Sciatic nerve (tissue), 2 donors: ENCODE data around the gene OTULINL. TPM values are rescaled to one million over a fixed set of nuclear protein-coding genes. Genes with fewer than 3 reads are reported as not detected.
"Not testable (repeated sequence)": the region's sequence is repeated elsewhere in the genome, so short reads cannot be mapped to it uniquely, and the experiment has no call there.

Source experiments
- ATAC-seq: fragments of 200-7000 bp; cut with Tn5 transposase; one replicate; pipeline ENCODE4 v1.9.1; 2020; ENCODE audit warnings: mild to moderate bottlenecking, moderate library complexity
- DNase-seq: peaks from one replicate; pipeline ENCODE4 v3.0.0-alpha.2; 2020; ENCODE audit warnings: low spot score
- intact Hi-C: fragments of 100-400 bp; cut with DNase I; formaldehyde crosslinking; loops from one replicate; pipeline ENCODE4 v1.14.2; 2022
- total RNA-seq: library from RNA; stranded (reverse); fragmentation: NEBNext Ultra II Directional; extraction: Animal tissue kit (Norgen Biotek cat#: 25700); gene quantifications from one replicate; pipeline ENCODE4 v1.2.1, GENCODE V29; 2021
- donor health status: DM: no; HTN: no; CAD: no.
- donor health status: DM: no; HTN: no; CAD: no.

The OTULINL gene
- 15.6 TPM for total RNA-seq

GRCh38 chr5:14581106-14581890 lies at the start of gene OTULINL:
OTULINL (plus strand) TSS chr5:14581792; CDS start chr5:14581895, 103 bp downstream.
- ATAC-seq: peak; percentile 97
- DNase-seq: peak; percentile 93
- intact Hi-C loops: no loop called here

- ATAC-seq (no peak), DNase-seq (no peak)
- intact Hi-C loops: no loop called here
Observed at GRCh38 chr5:14532180-14532579, 49.4 kb upstream of the OTULINL start.

- intact Hi-C loops: no loop called here
- ATAC-seq: peak; percentile 60
- no peak for DNase-seq
Observed at GRCh38 chr5:14534773-14535172, 46.8 kb upstream of the OTULINL start.

- ATAC-seq (peak; percentile 48), DNase-seq (no peak)
- intact Hi-C loops: no loop called here
Observed at GRCh38 chr5:14545308-14545707, 36.3 kb upstream of the OTULINL start.

- intact Hi-C loops: no loop called here
- DNase-seq (no peak), ATAC-seq (peak; percentile 55)
Observed at GRCh38 chr5:14545862-14546261, 35.7 kb upstream of the OTULINL start.

- DNase-seq (no peak), ATAC-seq (no peak)
- intact Hi-C loops: no loop called here
Observed at GRCh38 chr5:14547666-14548065, 33.9 kb upstream of the OTULINL start.

- ATAC-seq (no peak), DNase-seq (no peak)
- intact Hi-C loops: no loop called here
Observed at GRCh38 chr5:14551211-14551610, 30.4 kb upstream of the OTULINL start.

- DNase-seq: no peak
- intact Hi-C loops: no loop called here
- peak; percentile 30 for ATAC-seq
Observed at GRCh38 chr5:14552017-14552416, 29.6 kb upstream of the OTULINL start.

GRCh38 chr5:14554288-14554687 lies 27.3 kb upstream of the OTULINL start:
- DNase-seq, ATAC-seq, intact Hi-C loops: not testable (repeated sequence)

- DNase-seq: no peak
- no peak for ATAC-seq
- intact Hi-C loops: no loop called here
Observed at GRCh38 chr5:14556015-14556414, 25.6 kb upstream of the OTULINL start.

- ATAC-seq: no peak
- intact Hi-C loops: no loop called here
- DNase-seq: no peak
Observed at GRCh38 chr5:14557203-14557770, 24.3 kb upstream of the OTULINL start.

- intact Hi-C loops: no loop called here
- DNase-seq: no peak
- no peak for ATAC-seq
Observed at GRCh38 chr5:14557791-14558415, 23.7 kb upstream of the OTULINL start.

GRCh38 chr5:14560091-14560595 lies 21.4 kb upstream of the OTULINL start:
- no peak for DNase-seq
- peak; percentile 63 for ATAC-seq
- intact Hi-C loops: loop anchor here (10.0 kb wide), 1 partner anchor 475 kb away; no protein-coding TSS in a partner anchor

GRCh38 chr5:14561741-14562140 lies 19.9 kb upstream of the OTULINL start:
- intact Hi-C loops: loop anchor here (10.0 kb wide), 1 partner anchor 477 kb away; no protein-coding TSS in a partner anchor
- DNase-seq: no peak
- ATAC-seq: no peak

- no peak for DNase-seq
- ATAC-seq: no peak
- intact Hi-C loops: loop anchor here (10.0 kb wide), 1 partner anchor 484 kb away; no protein-coding TSS in a partner anchor
Observed at GRCh38 chr5:14568333-14568732, 13.3 kb upstream of the OTULINL start.

GRCh38 chr5:14569948-14570691 lies 11.5 kb upstream of the OTULINL start:
- DNase-seq: no peak
- intact Hi-C loops: loop anchor here (10.0 kb wide), 1 partner anchor 485 kb away; no protein-coding TSS in a partner anchor
- no peak for ATAC-seq

- DNase-seq (no peak), ATAC-seq (no peak)
- intact Hi-C loops: no loop called here
Observed at GRCh38 chr5:14571901-14572300, 9.7 kb upstream of the OTULINL start.

- no peak for DNase-seq
- ATAC-seq: no peak
- intact Hi-C loops: no loop called here
Observed at GRCh38 chr5:14572385-14572784, 9.2 kb upstream of the OTULINL start.

- no peak for DNase-seq
- intact Hi-C loops: no loop called here
- no peak for ATAC-seq
Observed at GRCh38 chr5:14572836-14573235, 8.8 kb upstream of the OTULINL start.
